OCI-LY7 (cell line): ENCODE results near the gene PLAC1. TPM values are rescaled to one million over a fixed set of nuclear protein-coding genes. Genes with fewer than 3 reads are reported as not detected.

Experiments used
- BruUV-seq: library from RNA; stranded (reverse); fragments of 400-500 nt; replicated peaks from 2 replicates; lab custom pipeline; 2021; lab: Mats Ljungman, UMichigan
- CTCF ChIA-PET: fragments of 300-600 bp; sonication (Branson Sonifier 250); formaldehyde crosslinking; loops from one replicate; lab custom pipeline; 2022; ENCODE audit warnings: antibody characterized with exemption; ENCODE audit not compliant: unreplicated experiment; lab: Charles Lee
- POLR2A ChIA-PET: fragments of 300-600 bp; sonication (Branson Sonifier 250); formaldehyde crosslinking; loops from one replicate; lab custom pipeline; 2022; ENCODE audit warnings: antibody characterized with exemption; lab: Charles Lee
- DNase-seq: peaks from one replicate; pipeline ENCODE4 v3.0.0-alpha.2; 2015; ENCODE audit warnings: low spot score
- H2AFZ ChIP-seq: fragments of 200-600 bp; sonication (generic), shearing (Covaris generic); 2 replicates; pipeline ENCODE4 v1.6.1; 2014; ENCODE audit warnings: mild to moderate bottlenecking, antibody characterized with exemption, low read length, moderate library complexity
- H3K27ac ChIP-seq: fragments of 200-600 bp; sonication (generic); 2 replicates; pipeline ENCODE4 v1.5.1; 2014; ENCODE audit warnings: mixed run types, low read depth, mild to moderate bottlenecking, moderate library complexity, low read length, inconsistent platforms; ENCODE audit not compliant: poor library complexity, severe bottlenecking
- H3K36me3 ChIP-seq: fragments of 200-600 bp; sonication (generic); 2 replicates; pipeline ENCODE4 v1.6.1; 2014; ENCODE audit warnings: mild to moderate bottlenecking, antibody characterized with exemption, low read length, moderate library complexity, mixed read lengths; ENCODE audit not compliant: insufficient read depth
- H3K4me1 ChIP-seq: fragments of 200-600 bp; sonication (generic); 2 replicates; pipeline ENCODE4 v1.5.1; 2014; ENCODE audit warnings: mild to moderate bottlenecking, low read length; ENCODE audit not compliant: insufficient read depth, poor library complexity, severe bottlenecking
- H3K4me2 ChIP-seq: fragments of 200-600 bp; sonication (generic); 2 replicates; pipeline ENCODE4 v1.6.1; 2014; ENCODE audit warnings: mild to moderate bottlenecking, low read length
- H3K4me3 ChIP-seq: fragments of 200-600 bp; sonication (generic); 2 replicates; pipeline ENCODE4 v1.5.1; 2014; ENCODE audit warnings: mild to moderate bottlenecking, low read depth, low read length; ENCODE audit not compliant: poor library complexity, severe bottlenecking
- H3K79me2 ChIP-seq: fragments of 200-600 bp; sonication (generic); 2 replicates; pipeline ENCODE4 v1.6.1; 2016; ENCODE audit warnings: low read depth, mild to moderate bottlenecking, low read length, moderate library complexity, mixed read lengths; ENCODE audit not compliant: insufficient read depth
- H3K9me2 ChIP-seq: fragments of 200-600 bp; sonication (generic); 2 replicates; pipeline ENCODE4 v1.6.1; 2016; ENCODE audit warnings: mild to moderate bottlenecking, low read length, mixed read lengths; ENCODE audit not compliant: insufficient read depth
- H3K9me3 ChIP-seq: fragments of 200-600 bp; sonication (generic); 2 replicates; pipeline ENCODE4 v1.6.1; 2014; ENCODE audit warnings: mild to moderate bottlenecking, mixed run types, low read length, mixed read lengths
- H4K20me1 ChIP-seq: fragments of 200-600 bp; sonication (generic); 2 replicates; pipeline ENCODE4 v1.6.1; 2014; ENCODE audit warnings: mild to moderate bottlenecking, antibody characterized with exemption, low read length, moderate library complexity, mixed read lengths; ENCODE audit not compliant: insufficient read depth
- EZH2phosphoT487 ChIP-seq: fragments of 200-600 bp; sonication (generic); IDR thresholded peaks from 2 replicates; pipeline ENCODE4 v1.6.1; 2018; ENCODE audit warnings: low read depth, borderline replicate concordance, mild to moderate bottlenecking, mixed run types, antibody characterized with exemption, low read length, moderate library complexity, mixed read lengths
- intact Hi-C: fragments of 100-400 bp; cut with micrococcal nuclease; formaldehyde crosslinking; loops from one replicate; pipeline ENCODE4 v1.10.0; 2022; ENCODE audit not compliant: unreplicated experiment
- total RNA-seq, 2 experiments: library from RNA; depleted of rRNA in 1 of 2; stranded (reverse); fragments of >200 nt in 1 of 2; shearing (Covaris generic) in 1 of 2; gene quantifications; 2 replicates each; pipeline ENCODE4 v1.2.3, GENCODE V29; 2014 to 2022
- TF ChIP-seq, protein P1 (sequence below): fragments of 200-600 bp; sonication (generic); conservative IDR thresholded peaks from 2 replicates; pipeline ENCODE4 v1.5.1; 2014; ENCODE audit warnings: mild to moderate bottlenecking, antibody characterized with exemption, low read length, moderate library complexity, mixed read lengths

PLAC1 gene
- total RNA-seq, 2 experiments from 2014 or later: 0.28 TPM; not detected in 1

DNA sequence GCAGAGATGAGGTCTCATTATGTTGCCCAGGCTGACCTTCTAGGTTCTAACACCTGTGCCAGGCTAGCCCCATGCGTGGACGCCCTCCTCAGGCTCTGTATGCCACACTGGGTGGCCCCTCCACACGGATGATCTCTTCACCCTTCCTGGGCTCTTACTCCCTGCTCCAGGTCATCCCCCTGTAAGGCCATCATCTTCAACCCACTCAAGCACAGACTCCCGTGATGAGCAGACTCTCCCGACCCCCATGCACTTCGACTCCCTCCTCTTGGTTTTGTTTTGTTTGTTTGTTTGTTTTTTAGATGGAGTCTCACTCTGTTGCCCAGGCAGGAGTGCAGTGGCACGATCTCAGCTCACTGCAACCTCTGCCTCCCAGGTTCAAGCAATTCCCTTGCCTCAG, 127.4 kb downstream of the PLAC1 start:
- Histone ChIP-seq H3K27ac (no peak overlapping the region), H3K36me3 (no peaks in the 10 kb centered on the region), H2AFZ (no peak overlapping the region), H3K4me1 (no peaks in the 10 kb centered on the region), H3K79me2 (no peaks in the 10 kb centered on the region), H3K4me2 (no peak overlapping the region), H3K4me3 (no peak overlapping the region), H3K9me3 (no peaks in the 10 kb centered on the region), H4K20me1 (no peaks in the 10 kb centered on the region), H3K9me2 (no peaks in the 10 kb centered on the region)
- BruUV-seq: no TSS peak
- POLR2A ChIA-PET: interaction anchor here (0.6 kb wide), 1 partner anchor 334 kb away, joined by 3 read pairs; no protein-coding TSS in a partner anchor
- intact Hi-C loops: no loop called here
- CTCF ChIA-PET: no interaction called here
- TF ChIP-seq, protein P1, sequence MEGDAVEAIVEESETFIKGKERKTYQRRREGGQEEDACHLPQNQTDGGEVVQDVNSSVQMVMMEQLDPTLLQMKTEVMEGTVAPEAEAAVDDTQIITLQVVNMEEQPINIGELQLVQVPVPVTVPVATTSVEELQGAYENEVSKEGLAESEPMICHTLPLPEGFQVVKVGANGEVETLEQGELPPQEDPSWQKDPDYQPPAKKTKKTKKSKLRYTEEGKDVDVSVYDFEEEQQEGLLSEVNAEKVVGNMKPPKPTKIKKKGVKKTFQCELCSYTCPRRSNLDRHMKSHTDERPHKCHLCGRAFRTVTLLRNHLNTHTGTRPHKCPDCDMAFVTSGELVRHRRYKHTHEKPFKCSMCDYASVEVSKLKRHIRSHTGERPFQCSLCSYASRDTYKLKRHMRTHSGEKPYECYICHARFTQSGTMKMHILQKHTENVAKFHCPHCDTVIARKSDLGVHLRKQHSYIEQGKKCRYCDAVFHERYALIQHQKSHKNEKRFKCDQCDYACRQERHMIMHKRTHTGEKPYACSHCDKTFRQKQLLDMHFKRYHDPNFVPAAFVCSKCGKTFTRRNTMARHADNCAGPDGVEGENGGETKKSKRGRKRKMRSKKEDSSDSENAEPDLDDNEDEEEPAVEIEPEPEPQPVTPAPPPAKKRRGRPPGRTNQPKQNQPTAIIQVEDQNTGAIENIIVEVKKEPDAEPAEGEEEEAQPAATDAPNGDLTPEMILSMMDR: no peak
- TF ChIP-seq EZH2phosphoT487: no peak
- DNase-seq: no peak

DNA sequence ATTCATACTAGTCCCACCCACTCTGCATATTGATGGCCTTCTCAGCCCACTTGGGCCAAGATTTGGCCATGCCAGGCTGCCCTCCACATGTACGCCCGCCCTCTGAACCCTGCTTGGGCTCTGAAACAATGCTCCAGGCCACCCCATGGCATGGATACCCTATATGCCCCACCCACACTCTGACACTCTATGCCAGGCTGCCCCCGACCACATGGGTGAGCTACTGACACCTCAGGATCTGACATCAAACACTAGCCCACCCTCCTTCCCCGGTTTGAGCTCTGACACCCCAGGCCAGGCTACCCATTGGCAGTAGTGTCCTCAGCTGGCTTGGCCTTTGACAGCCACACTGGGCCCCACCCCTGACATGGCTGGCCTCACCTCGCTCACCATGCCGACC, 128.8 kb downstream of the PLAC1 start:
- no peaks in the 10 kb centered on the region for H4K20me1 ChIP-seq
- DNase-seq: no peak
- H3K4me2 ChIP-seq: no peak overlapping the region
- H3K9me2 ChIP-seq: no peaks in the 10 kb centered on the region
- intact Hi-C loops: no loop called here
- H2AFZ ChIP-seq: no peak overlapping the region
- no peaks in the 10 kb centered on the region for H3K4me1 ChIP-seq
- POLR2A ChIA-PET: no interaction called here
- H3K79me2 ChIP-seq: no peaks in the 10 kb centered on the region
- CTCF ChIA-PET: no interaction called here
- no peaks in the 10 kb centered on the region for H3K9me3 ChIP-seq
- TF ChIP-seq, protein P1: no peak
- no peak for TF ChIP-seq EZH2phosphoT487
- H3K36me3 ChIP-seq: no peaks in the 10 kb centered on the region
- BruUV-seq: no TSS peak
- H3K4me3 ChIP-seq: no peak overlapping the region
- no peak overlapping the region for H3K27ac ChIP-seq

DNA sequence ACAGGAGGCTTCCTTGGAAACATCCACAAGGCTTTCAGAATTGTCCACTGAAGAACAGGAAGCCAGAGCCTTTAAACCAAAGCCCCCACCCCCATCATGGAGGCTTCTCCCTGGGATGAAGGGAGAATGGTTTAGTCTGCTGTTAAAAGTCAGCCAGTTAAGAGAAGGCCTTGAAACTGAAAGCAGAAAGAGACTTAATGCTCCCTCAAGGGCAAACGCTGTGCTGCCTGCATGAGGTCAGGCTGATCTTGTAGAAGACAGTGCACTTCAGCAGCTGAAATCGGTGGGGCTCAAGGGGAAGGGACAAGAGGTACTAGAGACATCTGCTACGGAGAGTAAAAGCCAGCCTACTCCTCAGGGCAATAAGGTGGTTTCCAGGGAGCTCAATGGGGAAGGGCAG, 129.3 kb downstream of the PLAC1 start:
- ChIA-PET POLR2A (interaction anchor here (0.6 kb wide), 1 partner anchor 13 kb away, joined by 3 read pairs; no protein-coding TSS in a partner anchor), CTCF (no interaction called here)
- Histone ChIP-seq H3K79me2 (no peaks in the 10 kb centered on the region), H2AFZ (no peak overlapping the region), H3K4me2 (no peak overlapping the region), H3K36me3 (no peaks in the 10 kb centered on the region), H3K9me2 (no peaks in the 10 kb centered on the region), H3K4me1 (no peaks in the 10 kb centered on the region), H4K20me1 (no peaks in the 10 kb centered on the region), H3K4me3 (no peak overlapping the region), H3K27ac (no peak overlapping the region), H3K9me3 (no peaks in the 10 kb centered on the region)
- no peak for TF ChIP-seq EZH2phosphoT487
- TF ChIP-seq, protein P1: no peak
- no peak for DNase-seq
- no TSS peak for BruUV-seq
- intact Hi-C loops: no loop called here
